NCI-H460 (cell line): ENCODE data around the gene IL1RAPL1. TPM values are rescaled to one million over a fixed set of nuclear protein-coding genes. Genes with fewer than 3 reads are reported as not detected.

ENCODE experiments used
- DNase-seq: peaks from one replicate; pipeline ENCODE4 v3.0.0-alpha.2; 2016; ENCODE audit warnings: low read depth; ENCODE audit errors: extremely low read depth
- total RNA-seq: library from RNA; depleted of rRNA; stranded (reverse); fragments of >200 nt; shearing (Covaris generic); gene quantifications from 2 replicates; pipeline ENCODE4 v1.2.3, GENCODE V29; 2014

Gene IL1RAPL1
- total RNA-seq, 1 experiment from 2014 or later, result not detected

- no peak for DNase-seq
Observed at GRCh38 chrX:29487714-29488113, 900.5 kb downstream of the IL1RAPL1 start.

DNA sequence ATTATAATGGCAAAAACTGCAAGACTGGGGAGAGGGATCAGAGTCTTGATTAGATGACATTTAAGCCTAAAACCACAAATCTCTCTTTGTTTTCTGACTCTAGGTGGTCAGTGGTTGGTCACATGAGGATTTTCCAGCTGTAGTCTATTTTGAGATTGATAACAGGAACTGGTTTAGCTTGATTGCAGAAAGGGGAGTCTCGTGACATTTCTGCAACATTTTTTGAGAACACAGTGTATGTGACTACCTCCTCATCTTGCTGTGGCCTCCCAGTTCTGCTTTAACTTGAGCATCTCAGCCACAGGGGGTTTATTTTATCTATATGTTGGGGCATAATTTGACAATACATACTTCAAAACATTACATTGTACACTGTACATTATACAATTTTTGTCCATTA is 901.7 kb downstream of the IL1RAPL1 start:
- no peak for DNase-seq

- DNase-seq, result no peak
Observed at GRCh38 chrX:29490606-29491005, 903.4 kb downstream of the IL1RAPL1 start.

DNA sequence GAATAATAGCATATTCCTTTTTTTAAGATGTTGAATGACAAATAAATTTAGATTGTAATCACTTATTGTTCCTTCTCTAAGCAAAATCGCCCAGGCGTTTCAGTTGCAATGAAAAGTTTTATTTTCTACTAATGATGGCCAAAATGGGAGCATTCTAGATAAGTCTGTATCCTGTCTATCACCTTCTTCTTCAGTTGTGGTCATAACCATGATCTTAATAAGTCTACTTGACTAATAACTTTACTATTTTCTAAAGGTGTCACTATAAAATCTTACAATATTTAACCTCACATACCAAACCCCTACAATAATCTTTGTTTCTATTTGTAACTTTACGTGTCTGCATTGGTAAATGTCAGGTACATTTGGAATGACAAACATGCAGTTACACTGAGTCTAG is 904.4 kb downstream of the IL1RAPL1 start:
- DNase-seq, result no peak

- DNase-seq, result no peak
Observed at GRCh38 chrX:29496636-29497180, 909.5 kb downstream of the IL1RAPL1 start.

DNA sequence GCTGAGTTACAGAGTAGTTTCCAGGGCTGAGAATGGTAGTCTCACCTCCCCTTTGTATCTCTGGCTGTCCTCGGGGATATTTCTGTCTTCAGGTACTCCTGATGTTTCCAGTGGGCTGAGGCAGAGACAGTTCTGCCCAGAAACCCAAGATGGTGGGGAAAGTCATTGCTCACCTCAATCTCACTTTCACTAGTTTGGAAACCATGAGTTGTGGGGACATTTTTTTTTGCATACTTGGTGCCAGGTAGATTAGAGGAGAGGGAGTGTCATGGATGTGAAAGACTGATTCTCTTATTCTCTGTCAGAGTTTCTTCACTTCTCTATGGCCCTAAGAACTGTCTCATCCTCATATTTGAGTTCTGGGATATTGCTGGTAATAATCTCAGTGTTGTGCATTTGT is 919.5 kb downstream of the IL1RAPL1 start:
- DNase-seq, result no peak

DNA sequence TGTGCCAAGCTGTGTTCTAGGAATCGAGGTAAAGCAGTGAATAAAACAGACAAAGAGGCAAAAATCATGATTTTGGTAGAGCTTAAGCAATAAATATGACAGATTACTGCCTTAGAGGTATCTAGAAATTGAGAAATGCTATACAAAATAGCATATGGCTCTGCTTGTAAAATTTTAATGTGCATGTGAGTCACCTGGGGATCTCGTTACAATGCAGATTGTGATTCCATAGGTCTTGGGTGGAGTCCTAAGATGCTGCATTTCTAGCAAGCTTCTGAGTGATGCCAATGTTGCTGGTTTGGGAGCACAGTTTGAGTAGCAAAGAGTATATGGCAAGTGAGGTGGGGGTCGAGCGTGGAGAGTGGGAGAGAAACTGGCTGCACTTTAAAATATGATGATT is 930.9 kb downstream of the IL1RAPL1 start:
- DNase-seq, result no peak

- no peak for DNase-seq
Observed at GRCh38 chrX:29528281-29528680, 941.0 kb downstream of the IL1RAPL1 start.

DNA sequence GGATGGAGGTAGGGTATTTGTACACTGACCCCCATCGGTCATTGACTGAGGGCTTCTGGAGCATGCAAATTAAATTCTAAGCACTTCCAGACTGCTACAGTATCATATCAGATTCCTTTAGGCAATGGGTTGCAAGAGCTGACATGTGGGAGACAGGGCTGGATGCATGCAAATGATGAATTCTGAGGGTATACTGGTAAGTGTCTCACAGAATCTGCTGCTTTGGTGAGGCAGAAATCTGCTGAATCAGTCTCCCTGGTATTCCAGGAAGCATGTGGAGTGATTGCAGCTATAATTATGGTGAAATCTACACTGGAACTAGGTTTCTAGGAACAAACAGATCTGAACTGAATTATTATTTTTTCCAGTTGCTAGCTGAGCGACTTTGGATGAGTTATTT is 943.3 kb downstream of the IL1RAPL1 start:
- DNase-seq, result no peak

GRCh38 chrX:29531336-29531735 is 944.1 kb downstream of the IL1RAPL1 start:
- no peak for DNase-seq

- no peak for DNase-seq
Observed at GRCh38 chrX:29535212-29536162, 948.2 kb downstream of the IL1RAPL1 start.

DNA sequence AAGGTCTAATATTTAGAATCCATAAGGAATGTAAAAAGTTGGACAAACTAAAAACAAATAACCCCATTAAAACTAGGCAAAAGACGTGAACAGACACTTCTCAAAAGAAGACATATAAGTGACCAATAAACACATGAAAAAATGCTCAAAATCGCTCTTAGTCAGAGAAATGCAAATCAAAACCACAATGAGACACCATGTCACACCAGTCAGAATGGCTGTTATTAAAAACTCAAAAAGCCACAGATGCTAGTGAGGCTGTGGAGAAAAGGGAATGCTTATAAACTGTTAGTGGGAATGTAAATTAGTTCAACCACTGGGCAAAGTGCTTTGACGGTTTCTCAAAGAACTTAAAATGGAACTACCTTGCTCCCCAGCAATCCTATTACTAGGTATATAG is 953.8 kb downstream of the IL1RAPL1 start:
- DNase-seq, result no peak

GRCh38 chrX:29542152-29542551 is 954.9 kb downstream of the IL1RAPL1 start:
- no peak for DNase-seq

DNA sequence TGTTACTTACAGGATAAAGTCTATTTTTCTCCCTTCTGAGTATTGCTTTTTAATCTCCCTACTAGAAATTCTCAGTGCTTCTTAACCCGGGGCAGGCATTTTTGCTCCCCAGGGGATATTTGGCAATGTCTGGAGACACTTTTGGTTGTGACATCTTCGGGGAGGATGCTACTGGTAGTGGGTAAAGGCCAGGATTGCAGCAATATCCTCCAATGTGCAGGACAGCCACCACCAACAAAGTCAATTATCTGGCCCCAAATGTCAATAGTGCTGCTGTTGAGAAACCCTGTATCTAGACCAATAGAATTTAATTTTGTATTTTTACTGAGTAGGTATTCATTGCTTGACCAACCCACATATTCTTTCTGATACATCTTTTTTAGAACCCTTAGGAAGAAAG is 958.6 kb downstream of the IL1RAPL1 start:
- no peak for DNase-seq

GRCh38 chrX:29547877-29548276 is 960.6 kb downstream of the IL1RAPL1 start:
- DNase-seq, result no peak

GRCh38 chrX:29553542-29553941 is 966.3 kb downstream of the IL1RAPL1 start:
- DNase-seq, result no peak

GRCh38 chrX:29555465-29556091 is 968.3 kb downstream of the IL1RAPL1 start:
- no peak for DNase-seq

DNA sequence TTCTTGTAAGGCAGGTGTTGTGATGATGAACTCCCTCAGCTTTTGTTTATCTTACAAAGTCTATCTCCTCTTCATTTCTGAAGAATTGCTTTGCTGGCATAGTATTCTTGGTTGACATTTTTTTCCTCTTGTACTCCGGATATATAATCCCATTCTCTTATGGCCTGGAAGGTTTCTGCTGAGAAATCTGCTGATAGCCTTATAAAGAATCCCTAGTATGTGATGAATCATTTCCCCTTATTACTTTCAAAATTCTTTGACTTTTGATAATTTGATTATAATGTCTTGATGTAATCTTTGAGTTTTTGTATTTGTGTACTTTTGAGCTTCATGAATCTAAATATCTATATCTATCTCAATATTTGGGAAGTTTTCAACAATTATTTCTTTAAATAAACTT is 972.8 kb downstream of the IL1RAPL1 start:
- no peak for DNase-seq

DNA sequence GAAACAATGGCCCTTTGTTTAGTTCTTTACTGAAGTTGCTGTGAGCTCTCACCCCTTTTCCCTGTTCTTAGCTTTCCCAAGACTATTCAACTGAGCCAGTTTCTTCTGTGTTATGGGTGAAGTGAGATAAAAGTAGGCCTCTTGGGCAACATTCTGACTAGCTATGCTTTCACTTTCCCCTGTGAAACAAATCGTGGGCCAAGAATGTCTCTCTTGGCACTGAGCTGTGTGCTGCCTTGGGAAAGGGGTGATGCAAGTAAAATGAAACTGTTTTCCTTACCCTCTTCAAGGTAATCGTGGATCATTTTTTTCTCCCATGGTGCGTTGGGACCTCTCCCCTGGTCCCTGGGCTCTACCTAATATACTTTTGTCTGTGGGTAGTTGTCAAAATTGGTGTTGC is 974.2 kb downstream of the IL1RAPL1 start:
- DNase-seq, result peak; percentile 21

DNA sequence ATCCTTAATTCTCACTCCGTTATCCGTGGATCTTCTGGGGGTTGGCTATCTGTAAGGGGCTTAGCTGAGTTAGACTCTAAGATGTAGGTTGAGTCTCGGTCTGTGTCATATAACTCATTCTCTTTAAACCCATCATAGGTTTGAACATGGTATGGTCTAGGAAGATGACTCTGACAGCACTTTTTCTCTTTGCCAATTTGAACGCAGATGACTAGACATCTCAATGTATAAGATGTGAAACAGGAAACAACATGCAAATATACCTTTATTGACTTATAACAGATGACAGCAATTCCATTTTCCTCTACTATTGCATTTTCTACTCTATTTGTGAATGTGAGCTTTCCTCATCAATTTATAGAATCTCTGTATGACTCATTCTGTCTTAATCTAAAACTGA is 993.3 kb downstream of the IL1RAPL1 start:
- DNase-seq, result no peak

GRCh38 chrX:29581223-29581622 is 994.0 kb downstream of the IL1RAPL1 start:
- no peak for DNase-seq

DNA sequence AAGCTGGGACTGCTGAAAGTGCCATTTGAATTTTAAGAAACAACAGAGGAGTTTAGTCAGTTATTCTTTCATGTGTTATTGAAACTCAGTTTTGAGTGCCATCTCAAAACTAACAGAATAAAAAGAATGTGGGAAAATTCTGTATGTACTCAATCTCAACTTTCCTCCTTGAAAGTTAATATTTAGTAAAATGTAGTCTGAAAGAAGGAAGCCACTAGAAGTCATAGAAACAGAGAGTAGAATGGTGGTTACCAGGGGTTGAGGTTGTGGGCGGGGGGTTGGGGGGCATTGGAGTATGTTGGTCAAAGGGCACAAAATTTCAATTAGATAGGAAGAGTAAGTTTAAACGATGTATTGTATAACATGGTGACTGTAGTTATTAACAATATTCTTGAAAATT is 999.9 kb downstream of the IL1RAPL1 start:
- no peak for DNase-seq
